GM23248 (cell line): Measurements from ENCODE around the gene ZKSCAN4. TPM values are rescaled to one million over a fixed set of nuclear protein-coding genes. Genes with fewer than 3 reads are reported as not detected.

ENCODE experiments used
- DNase-seq: peaks from one replicate; pipeline ENCODE4 v3.0.0-alpha.2; 2015
- H2AFZ ChIP-seq: fragments of 200-600 bp; sonication (generic); 2 replicates; pipeline ENCODE4 v1.6.1; 2016; ENCODE audit warnings: antibody characterized with exemption
- H3F3A ChIP-seq: fragments of 200-600 bp; sonication (generic); 2 replicates; pipeline ENCODE4 v1.6.1; 2016; ENCODE audit warnings: mild to moderate bottlenecking, antibody characterized with exemption, mixed run types; ENCODE audit not compliant: insufficient read depth
- H3K27ac ChIP-seq: fragments of 200-600 bp; sonication (generic); 2 replicates; pipeline ENCODE4 v1.5.1; 2016; ENCODE audit warnings: mild to moderate bottlenecking
- H3K27me3 ChIP-seq: fragments of 200-600 bp; sonication (generic); replicated peaks from 2 replicates; pipeline ENCODE4 v1.6.1; 2016; ENCODE audit warnings: mild to moderate bottlenecking; ENCODE audit not compliant: insufficient read depth
- H3K36me3 ChIP-seq: fragments of 200-600 bp; sonication (generic); 2 replicates; pipeline ENCODE4 v1.6.1; 2016; ENCODE audit warnings: low read depth, mild to moderate bottlenecking
- H3K4me1 ChIP-seq: fragments of 200-600 bp; sonication (generic); 2 replicates; pipeline ENCODE4 v1.6.1; 2016; ENCODE audit warnings: mild to moderate bottlenecking; ENCODE audit not compliant: insufficient read depth
- H3K4me2 ChIP-seq: fragments of 200-600 bp; sonication (generic); one replicate; pipeline ENCODE4 v1.6.1; 2016; ENCODE audit warnings: mild to moderate bottlenecking; ENCODE audit not compliant: unreplicated experiment
- H3K4me3 ChIP-seq: fragments of 200-600 bp; sonication (generic); 2 replicates; pipeline ENCODE4 v1.5.1; 2016; ENCODE audit warnings: mild to moderate bottlenecking
- H3K79me2 ChIP-seq: fragments of 200-600 bp; sonication (generic); 2 replicates; pipeline ENCODE4 v1.6.1; 2016; ENCODE audit warnings: mild to moderate bottlenecking; ENCODE audit not compliant: insufficient read depth
- H3K9ac ChIP-seq: fragments of 200-600 bp; sonication (generic); 2 replicates; pipeline ENCODE4 v1.6.1; 2016; ENCODE audit warnings: mild to moderate bottlenecking
- H3K9me2 ChIP-seq: fragments of 200-600 bp; sonication (generic); 2 replicates; pipeline ENCODE4 v1.6.1; 2016; ENCODE audit warnings: mixed run types, mild to moderate bottlenecking, moderate library complexity; ENCODE audit not compliant: insufficient read depth
- H3K9me3 ChIP-seq: fragments of 200-600 bp; sonication (generic); one replicate; pipeline ENCODE4 v1.6.1; 2017; ENCODE audit warnings: low read depth
- H4K20me1 ChIP-seq: fragments of 200-600 bp; sonication (generic); 2 replicates; pipeline ENCODE4 v1.6.0; 2016; ENCODE audit not compliant: insufficient read depth
- EZH2 ChIP-seq: fragments of 200-600 bp; sonication (generic); IDR thresholded peaks from 2 replicates; pipeline ENCODE4 v1.6.1; 2018; ENCODE audit warnings: antibody characterized with exemption, mild to moderate bottlenecking; ENCODE audit not compliant: insufficient read depth, poor library complexity, severe bottlenecking
- EZH2phosphoT487 ChIP-seq: fragments of 200-600 bp; sonication (generic); IDR thresholded peaks from 2 replicates; pipeline ENCODE4 v1.6.1; 2018; ENCODE audit warnings: antibody characterized with exemption, moderate library complexity, mild to moderate bottlenecking, low read depth; ENCODE audit not compliant: insufficient read depth
- WGBS, 2 experiments: methylation state at CpG; one replicate each; pipeline ENCODE4 v1.1.6; 2015 to 2017; ENCODE audit warnings: low lambda C conversion rate in 2 of 2, low coverage in 1 of 2; ENCODE audit errors: missing lambda C conversion rate in 2 of 2; 5-methylcytosine and 5-hydroxymethylcytosine counted together
- in situ Hi-C: fragments of 300-500 bp; cut with MboI; formaldehyde crosslinking; loops from 2 replicates; pipeline ENCODE4 v1.15.0; 2020
- polyA plus RNA-seq: library from polyadenylated mRNA; unstranded; fragments of >200 nt; fragmentation: Nextera tagmentation; extraction: Ambion mirVana; gene quantifications from 2 replicates; pipeline ENCODE4 v1.2.1, GENCODE V29; 2016
- total RNA-seq: library from RNA; depleted of rRNA; stranded (reverse); fragments of >200 nt; shearing (Covaris generic); gene quantifications from 2 replicates; pipeline ENCODE4 v1.2.3, GENCODE V29; 2014

Gene ZKSCAN4
- total and polyA plus RNA-seq, 2 experiments from 2014 or later: 3.5 to 4.2 TPM

DNA sequence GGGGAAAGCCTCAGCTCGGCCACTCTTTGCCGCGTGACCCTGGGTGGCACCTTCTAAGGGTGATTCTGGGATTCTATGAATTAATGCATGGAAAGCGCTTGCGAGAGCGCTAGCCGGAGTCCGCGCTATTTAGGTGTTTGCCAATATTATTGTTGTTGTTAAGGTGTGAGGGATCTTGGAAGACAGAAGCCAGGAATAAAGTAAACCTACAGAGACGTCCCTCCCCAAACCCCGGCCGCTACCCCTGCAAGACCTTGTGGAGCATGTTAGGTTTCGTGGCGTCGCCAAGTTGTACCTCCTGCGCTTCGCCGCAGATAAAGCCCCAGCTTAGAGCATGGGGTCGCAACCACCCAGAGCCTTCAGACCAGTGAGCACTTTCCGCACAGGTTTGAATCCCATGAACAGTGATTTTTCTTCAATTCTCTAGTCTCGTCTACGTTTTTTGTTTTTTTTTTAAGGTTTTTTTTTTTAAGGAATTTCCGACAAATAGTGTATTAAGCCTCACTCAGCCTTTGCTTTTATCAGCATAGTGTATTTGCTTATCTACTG is 43.9 kb downstream of the ZKSCAN4 start:
- Histone ChIP-seq H3K4me1 (peaks cover 2% of the 10 kb centered on the region; the same call in 1 of the 2 replicates), H3K9ac (peak overlapping the region; percentile 39; the same call in 1 of the 2 replicates), H3K4me3 (peak overlapping the region; percentile 76), H2AFZ (peak overlapping the region; percentile 87), H3K36me3 (no peaks in the 10 kb centered on the region), H3K9me3 (no peaks in the 10 kb centered on the region), H4K20me1 (no peaks in the 10 kb centered on the region), H3K79me2 (no peaks in the 10 kb centered on the region), H3K4me2 (peak overlapping the region; percentile 89), H3K27me3 (peaks cover 64% of the 10 kb centered on the region), H3K27ac (no peak overlapping the region), H3F3A (peaks cover 2% of the 10 kb centered on the region), H3K9me2 (no peaks in the 10 kb centered on the region)
- peak; percentile 10 for DNase-seq
- in situ Hi-C loops: no loop called here
- WGBS, 2 experiments: 19 to 21% methylated on average over 23 of the region's 23 CpGs
- TF ChIP-seq EZH2 (peak; percentile 54), EZH2phosphoT487 (0 out of 2 replicates have a peak, but pooled peaks have one; percentile 37)

DNA sequence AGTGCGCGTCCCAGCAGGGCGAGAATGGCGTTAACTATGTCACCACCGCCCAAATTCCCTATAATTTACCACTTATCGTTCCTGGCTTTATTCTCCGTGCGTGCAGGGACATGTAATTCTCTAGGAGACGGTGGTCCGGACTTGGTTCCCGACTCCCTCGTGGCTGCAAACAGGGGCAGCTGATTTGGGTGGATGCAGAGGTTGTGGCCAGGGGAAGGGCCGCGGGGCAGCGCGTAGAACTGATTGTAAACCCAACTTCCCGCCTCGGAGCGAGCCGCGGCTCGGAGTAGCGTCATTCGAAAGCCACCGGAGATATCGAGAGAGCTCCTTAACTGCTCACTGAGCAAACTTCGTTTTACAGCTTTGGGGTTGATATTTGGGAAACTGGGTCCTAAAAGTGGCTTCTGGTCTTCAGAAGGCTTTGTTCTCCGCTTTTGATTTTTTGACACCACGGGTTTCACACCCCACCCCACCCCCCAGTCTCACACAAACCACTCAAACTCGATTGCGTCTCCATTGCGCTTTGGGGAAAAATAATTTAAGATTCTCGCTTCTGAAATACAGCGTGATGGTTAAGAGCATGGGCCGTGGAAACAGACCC is 44.5 kb downstream of the ZKSCAN4 start:
- TF ChIP-seq EZH2 (no peak), EZH2phosphoT487 (no peak)
- 1 to 2% methylated on average over 35 of the region's 35 CpGs for WGBS, 2 experiments
- Histone ChIP-seq H3K9me2 (no peaks in the 10 kb centered on the region), H4K20me1 (no peaks in the 10 kb centered on the region), H2AFZ (peak overlapping the region; percentile 87), H3K4me2 (peak overlapping the region; percentile 89), H3K79me2 (no peaks in the 10 kb centered on the region), H3K4me3 (peak overlapping the region; percentile 76), H3K27ac (no peak overlapping the region), H3K36me3 (no peaks in the 10 kb centered on the region), H3K9me3 (no peaks in the 10 kb centered on the region), H3K27me3 (peaks cover 64% of the 10 kb centered on the region), H3K9ac (peak overlapping the region; percentile 39; the same call in 1 of the 2 replicates), H3F3A (no peaks in the 10 kb centered on the region), H3K4me1 (no peaks in the 10 kb centered on the region)
- in situ Hi-C loops: no loop called here
- DNase-seq: peak; percentile 66

DNA sequence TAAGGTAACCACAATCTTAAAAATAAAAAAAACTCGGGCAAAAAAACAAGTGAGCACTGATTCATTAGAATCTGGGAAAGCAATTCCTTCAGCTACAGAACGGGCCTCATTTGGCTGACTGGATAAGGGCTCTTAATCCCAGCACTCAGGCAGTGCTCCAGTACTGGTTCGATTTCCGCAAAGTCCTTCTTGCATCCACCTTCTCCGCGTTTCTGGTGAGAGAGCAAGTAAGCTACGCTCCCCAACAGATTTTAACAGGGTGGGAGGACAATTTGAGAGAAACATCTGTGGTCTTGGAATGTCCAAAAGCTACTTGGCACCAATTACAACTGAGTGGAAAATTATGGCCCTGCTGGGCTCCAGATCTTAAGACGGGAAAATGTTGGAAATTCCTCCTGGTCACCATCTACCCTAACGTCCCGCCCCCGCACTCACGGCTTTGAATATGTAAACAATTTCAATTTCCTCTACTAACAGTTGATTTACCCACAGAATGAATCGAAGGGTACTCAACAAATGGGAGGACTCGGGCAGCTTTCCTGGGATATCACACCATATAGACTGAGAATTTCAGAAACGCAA is 45.0 kb downstream of the ZKSCAN4 start:
- Histone ChIP-seq H3K27ac (no peak overlapping the region), H3K9me2 (no peaks in the 10 kb centered on the region), H3K27me3 (peaks cover 64% of the 10 kb centered on the region), H3K4me1 (no peaks in the 10 kb centered on the region), H3K4me3 (peak overlapping the region; percentile 76), H3F3A (no peaks in the 10 kb centered on the region), H2AFZ (peak overlapping the region; percentile 87), H3K4me2 (peak overlapping the region; percentile 89), H3K9me3 (no peaks in the 10 kb centered on the region), H3K9ac (peak overlapping the region; percentile 39; the same call in 1 of the 2 replicates), H3K36me3 (no peaks in the 10 kb centered on the region), H4K20me1 (no peaks in the 10 kb centered on the region), H3K79me2 (no peaks in the 10 kb centered on the region)
- peak; percentile 14 for DNase-seq
- in situ Hi-C loops: no loop called here
- TF ChIP-seq EZH2 (no peak), EZH2phosphoT487 (no peak)
- 15 to 20% methylated on average over 15 of the region's 15 CpGs for WGBS, 2 experiments

DNA sequence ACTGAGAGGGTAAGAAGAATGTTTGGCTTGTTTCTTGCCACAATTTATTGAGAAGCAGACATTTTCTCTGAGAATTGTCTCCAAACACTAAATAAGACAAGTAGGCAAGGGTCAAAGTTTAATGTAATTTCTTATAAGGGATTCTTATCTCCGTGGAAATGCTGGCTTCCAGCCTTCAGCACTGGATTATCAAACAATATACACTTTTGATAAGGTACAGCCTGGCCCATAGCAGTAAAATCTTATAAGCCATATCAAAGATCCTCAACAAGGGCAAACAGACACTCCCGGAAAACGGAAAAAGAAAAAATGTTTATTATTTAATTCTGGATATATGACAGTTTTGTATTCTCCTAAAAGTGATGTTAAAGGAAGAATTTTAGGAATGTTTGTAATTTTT is 45.5 kb downstream of the ZKSCAN4 start:
- Histone ChIP-seq H3K27ac (no peak overlapping the region), H3K79me2 (no peaks in the 10 kb centered on the region), H2AFZ (no peak overlapping the region), H3K4me3 (no peak overlapping the region), H3K9ac (no peak overlapping the region), H3K27me3 (peaks cover 59% of the 10 kb centered on the region), H3K4me1 (no peaks in the 10 kb centered on the region), H3F3A (no peaks in the 10 kb centered on the region), H3K9me2 (no peaks in the 10 kb centered on the region), H3K9me3 (no peaks in the 10 kb centered on the region), H4K20me1 (no peaks in the 10 kb centered on the region), H3K4me2 (no peak overlapping the region), H3K36me3 (no peaks in the 10 kb centered on the region)
- in situ Hi-C loops: no loop called here
- WGBS, 2 experiments: 66 to 70% methylated on average over 3 of the region's 3 CpGs
- DNase-seq: no peak
- no peak for TF ChIP-seq EZH2phosphoT487
- no peak for TF ChIP-seq EZH2
